CD8-positive, alpha-beta memory T cell (primary cell): ENCODE data around the gene SPSB4. TPM values are rescaled to one million over a fixed set of nuclear protein-coding genes. Genes with fewer than 3 reads are reported as not detected.

Experiments used
- CTCF ChIA-PET: fragments of 350-600 bp; sonication (Branson Sonifier 250); formaldehyde crosslinking; loops from one replicate; lab custom pipeline; 2021; ENCODE audit warnings: antibody characterized with exemption; lab: Charles Lee
- POLR2A ChIA-PET: fragments of 350-600 bp; sonication (Branson Sonifier 250); formaldehyde crosslinking; loops from one replicate; lab custom pipeline; 2021; ENCODE audit warnings: antibody characterized with exemption; lab: Charles Lee
- DNase-seq, 5 donors: peaks; one replicate each; pipeline versions ENCODE4 v3.0.0 to v3.0.0-alpha.2; 2020 to 2022; ENCODE audit warnings: mixed read lengths in 1 of 5
- H3K27ac ChIP-seq: one replicate; pipeline ENCODE4 v1.7.0; 2013; ENCODE audit warnings: low read depth, mild to moderate bottlenecking, low read length, moderate library complexity
- H3K27me3 ChIP-seq: 2 replicates; pipeline ENCODE4 v1.7.0; 2013; ENCODE audit warnings: low read length, mild to moderate bottlenecking; ENCODE audit not compliant: insufficient read depth, poor library complexity, severe bottlenecking
- H3K36me3 ChIP-seq: 2 replicates; pipeline ENCODE4 v1.7.0; 2013; ENCODE audit warnings: mild to moderate bottlenecking, low read length, moderate library complexity; ENCODE audit not compliant: insufficient read depth
- H3K4me1 ChIP-seq: 2 replicates; pipeline ENCODE4 v1.7.0; 2013; ENCODE audit warnings: mild to moderate bottlenecking, low read length, moderate library complexity; ENCODE audit not compliant: insufficient read depth
- H3K4me3 ChIP-seq: 2 replicates; pipeline ENCODE4 v1.7.0; 2013; ENCODE audit warnings: mild to moderate bottlenecking, low read length
- H3K9me3 ChIP-seq: 2 replicates; pipeline ENCODE4 v1.7.0; 2013; ENCODE audit warnings: mild to moderate bottlenecking, low read length
- H3K27ac Mint-ChIP-seq, 8 donors: one replicate each; pipeline ENCODE4 v1.8.0; 2020 to 2021; ENCODE audit warnings: mixed read lengths in 8 of 8, mild to moderate bottlenecking in 6 of 8, inconsistent platforms in 3 of 8, moderate library complexity in 3 of 8
- H3K27me3 Mint-ChIP-seq, 2 donors: one replicate each; pipeline ENCODE4 v1.8.0; 2020 to 2021; ENCODE audit warnings: mixed read lengths in 2 of 2, mild to moderate bottlenecking in 1 of 2, moderate library complexity in 1 of 2
- H3K36me3 Mint-ChIP-seq, 3 donors: one replicate each; pipeline ENCODE4 v1.8.0; 2020 to 2021; ENCODE audit warnings: mixed read lengths in 3 of 3, inconsistent platforms in 1 of 3, mild to moderate bottlenecking in 1 of 3
- H3K4me1 Mint-ChIP-seq, 3 donors: one replicate each; pipeline ENCODE4 v1.8.0; 2020 to 2021; ENCODE audit warnings: mixed read lengths in 3 of 3, inconsistent platforms in 1 of 3, mild to moderate bottlenecking in 1 of 3
- H3K4me3 Mint-ChIP-seq, 7 donors: one replicate each; pipeline ENCODE4 v1.8.0; 2020 to 2021; ENCODE audit warnings: mixed read lengths in 7 of 7, mild to moderate bottlenecking in 6 of 7, moderate library complexity in 4 of 7, inconsistent platforms in 2 of 7
- H3K9me3 Mint-ChIP-seq, 5 donors: one replicate each; pipeline ENCODE4 v1.8.0; 2020 to 2022; ENCODE audit warnings: mixed read lengths in 5 of 5, mild to moderate bottlenecking in 3 of 5, moderate library complexity in 2 of 5, inconsistent platforms in 1 of 5
- polyA plus RNA-seq: library from polyadenylated mRNA; unstranded; fragments of 300-500 nt; fragmentation: Illumina TruSeq; gene quantifications from one replicate; pipeline ENCODE4 v1.2.3, GENCODE V29; 2021
- total RNA-seq, 2 experiments: library from RNA; stranded (reverse); gene quantifications; one replicate each; pipeline ENCODE4 v1.2.3, GENCODE V29; 2021

Gene SPSB4
- total and polyA plus RNA-seq, 3 experiments from 2014 or later = not detected

GRCh38 chr3:141096164-141096563, 45.0 kb downstream of the SPSB4 start:
- no peak for DNase-seq
- Histone ChIP-seq H3K36me3 (no peaks in the 10 kb centered on the region), H3K27me3 (no peaks in the 10 kb centered on the region), H3K4me1 (no peaks in the 10 kb centered on the region), H3K27ac (no peak overlapping the region), H3K9me3 (no peaks in the 10 kb centered on the region), H3K4me3 (no peak overlapping the region)
- CTCF ChIA-PET = interaction anchor here (1.4 kb wide), 1 partner anchor 10 kb away, joined by 3 read pairs; no protein-coding TSS in a partner anchor
- Mint-ChIP-seq H3K4me3 (no peak overlapping the region), H3K36me3 (no peaks in the 10 kb centered on the region), H3K27ac (no peak overlapping the region), H3K9me3 (peaks cover 0 to 2% (median 0%) of the 10 kb centered on the region in 5 donors), H3K27me3 (peaks cover 4% of the 10 kb centered on the region in 2 donors), H3K4me1 (no peaks in the 10 kb centered on the region)
- POLR2A ChIA-PET = no interaction called here

GRCh38 chr3:141096981-141097380, 45.8 kb downstream of the SPSB4 start:
- no peaks in the 10 kb centered on the region for H3K4me1 Mint-ChIP-seq
- Histone ChIP-seq H3K27me3 (no peaks in the 10 kb centered on the region), H3K27ac (no peak overlapping the region), H3K9me3 (no peaks in the 10 kb centered on the region), H3K36me3 (no peaks in the 10 kb centered on the region), H3K4me3 (no peak overlapping the region), H3K4me1 (no peaks in the 10 kb centered on the region)
- H3K27ac Mint-ChIP-seq = no peak overlapping the region
- no peak for DNase-seq
- H3K4me3 Mint-ChIP-seq = no peak overlapping the region
- H3K9me3 Mint-ChIP-seq = peaks cover 0 to 2% (median 0%) of the 10 kb centered on the region in 5 donors
- H3K27me3 Mint-ChIP-seq = peaks cover 4 to 9% of the 10 kb centered on the region in 2 donors
- ChIA-PET CTCF (interaction anchor here (1.4 kb wide), 1 partner anchor 9 kb away, joined by 3 read pairs; no protein-coding TSS in a partner anchor), POLR2A (no interaction called here)
- no peaks in the 10 kb centered on the region for H3K36me3 Mint-ChIP-seq

- no peak overlapping the region for H3K27ac Mint-ChIP-seq
- CTCF ChIA-PET = interaction anchor here (2.5 kb wide), 1 partner anchor 9 kb away, joined by 6 read pairs; no protein-coding TSS in a partner anchor
- H3K27ac ChIP-seq = no peak overlapping the region
Observed at GRCh38 chr3:141100112-141100511, 49.0 kb downstream of the SPSB4 start.

GRCh38 chr3:141100531-141101320, 49.6 kb downstream of the SPSB4 start:
- Histone ChIP-seq H3K36me3 (no peaks in the 10 kb centered on the region), H3K27me3 (no peaks in the 10 kb centered on the region), H3K9me3 (no peaks in the 10 kb centered on the region), H3K4me3 (no peak overlapping the region), H3K4me1 (no peaks in the 10 kb centered on the region), H3K27ac (no peak overlapping the region)
- peaks cover 8 to 9% of the 10 kb centered on the region in 2 donors for H3K27me3 Mint-ChIP-seq
- DNase-seq = no peak
- peaks cover 0 to 2% (median 0%) of the 10 kb centered on the region in 5 donors for H3K9me3 Mint-ChIP-seq
- no peaks in the 10 kb centered on the region for H3K36me3 Mint-ChIP-seq
- ChIA-PET CTCF (interaction anchor here (2.5 kb wide), 1 partner anchor 9 kb away, joined by 6 read pairs; no protein-coding TSS in a partner anchor), POLR2A (no interaction called here)
- H3K4me1 Mint-ChIP-seq = no peaks in the 10 kb centered on the region
- H3K4me3 Mint-ChIP-seq = no peak overlapping the region
- no peak overlapping the region for H3K27ac Mint-ChIP-seq

More at GRCh38 chr3:141100112-141100511, 49.0 kb downstream of the SPSB4 start:
- H3K4me3 Mint-ChIP-seq = no peak overlapping the region
- DNase-seq = no peak
- H3K9me3 Mint-ChIP-seq = peaks cover 0 to 2% (median 0%) of the 10 kb centered on the region in 5 donors
- no peaks in the 10 kb centered on the region for H3K36me3 Mint-ChIP-seq
- peaks cover 8 to 9% of the 10 kb centered on the region in 2 donors for H3K27me3 Mint-ChIP-seq
- Histone ChIP-seq H3K4me3 (no peak overlapping the region), H3K27me3 (no peaks in the 10 kb centered on the region), H3K36me3 (no peaks in the 10 kb centered on the region), H3K4me1 (no peaks in the 10 kb centered on the region), H3K9me3 (no peaks in the 10 kb centered on the region)
- no peaks in the 10 kb centered on the region for H3K4me1 Mint-ChIP-seq
- POLR2A ChIA-PET = no interaction called here

- POLR2A ChIA-PET = no interaction called here
- DNase-seq = no peak
- Histone ChIP-seq H3K4me3 (no peak overlapping the region), H3K36me3 (no peaks in the 10 kb centered on the region), H3K4me1 (no peaks in the 10 kb centered on the region), H3K9me3 (no peaks in the 10 kb centered on the region), H3K27ac (no peak overlapping the region), H3K27me3 (no peaks in the 10 kb centered on the region)
- CTCF ChIA-PET = interaction anchor here (0.8 to 1.1 kb wide), 2 partner anchors 90 to 101 kb away, joined by 3 read pairs; no protein-coding TSS in a partner anchor
- no peak overlapping the region for H3K4me3 Mint-ChIP-seq
- no peaks in the 10 kb centered on the region for H3K4me1 Mint-ChIP-seq
- H3K9me3 Mint-ChIP-seq = peaks cover 0 to 2% (median 0%) of the 10 kb centered on the region in 5 donors
- no peak overlapping the region for H3K27ac Mint-ChIP-seq
- H3K36me3 Mint-ChIP-seq = no peaks in the 10 kb centered on the region
- H3K27me3 Mint-ChIP-seq = peaks cover 6 to 9% of the 10 kb centered on the region in 2 donors
Observed at GRCh38 chr3:141102372-141102771, 51.2 kb downstream of the SPSB4 start.

- no peak overlapping the region for H3K27ac ChIP-seq
- no peaks in the 10 kb centered on the region for H3K9me3 ChIP-seq
- CTCF ChIA-PET = interaction anchor here (0.8 to 1.5 kb wide), 3 partner anchors 20 to 101 kb away, joined by 3 to 4 read pairs (median 3); no protein-coding TSS in a partner anchor
- no peaks in the 10 kb centered on the region for H3K36me3 Mint-ChIP-seq
- no peaks in the 10 kb centered on the region for H3K4me1 Mint-ChIP-seq
- no peak overlapping the region for H3K27ac Mint-ChIP-seq
- H3K4me1 ChIP-seq = no peaks in the 10 kb centered on the region
- POLR2A ChIA-PET = no interaction called here
- DNase-seq = no peak
- no peaks in the 10 kb centered on the region for H3K36me3 ChIP-seq
- no peak overlapping the region for H3K4me3 Mint-ChIP-seq
- peaks cover 6 to 9% of the 10 kb centered on the region in 2 donors for H3K27me3 Mint-ChIP-seq
- H3K4me3 ChIP-seq = no peak overlapping the region
- peaks cover 0 to 2% (median 0%) of the 10 kb centered on the region in 5 donors for H3K9me3 Mint-ChIP-seq
- no peaks in the 10 kb centered on the region for H3K27me3 ChIP-seq
Observed at GRCh38 chr3:141103067-141103466, 51.9 kb downstream of the SPSB4 start.

GRCh38 chr3:141103503-141103902, 52.4 kb downstream of the SPSB4 start:
- H3K36me3 ChIP-seq = no peaks in the 10 kb centered on the region
- H3K36me3 Mint-ChIP-seq = no peaks in the 10 kb centered on the region
- H3K27ac Mint-ChIP-seq = no peak overlapping the region
- no peaks in the 10 kb centered on the region for H3K4me1 ChIP-seq
- peaks cover 0 to 2% (median 0%) of the 10 kb centered on the region in 5 donors for H3K9me3 Mint-ChIP-seq
- DNase-seq = no peak
- POLR2A ChIA-PET = no interaction called here
- peaks cover 6 to 9% of the 10 kb centered on the region in 2 donors for H3K27me3 Mint-ChIP-seq
- H3K4me3 Mint-ChIP-seq = no peak overlapping the region
- no peak overlapping the region for H3K4me3 ChIP-seq
- CTCF ChIA-PET = interaction anchor here (0.8 to 1.5 kb wide), 3 partner anchors 21 to 102 kb away, joined by 3 to 4 read pairs (median 3); no protein-coding TSS in a partner anchor
- H3K9me3 ChIP-seq = no peaks in the 10 kb centered on the region
- no peaks in the 10 kb centered on the region for H3K27me3 ChIP-seq
- H3K27ac ChIP-seq = no peak overlapping the region
- no peaks in the 10 kb centered on the region for H3K4me1 Mint-ChIP-seq
